Parathyroid adenoma (tissue), 2 donors: ENCODE measurements around the gene ALCAM.

Experiments used
- H2AFZ ChIP-seq: fragments of 300-600 bp; sonication (generic); one replicate; pipeline ENCODE4 v1.7.0; 2017; ENCODE audit warnings: antibody characterized with exemption, mild to moderate bottlenecking
- H3K27ac ChIP-seq: fragments of 300-600 bp; sonication (generic); one replicate; pipeline ENCODE4 v1.7.0; 2017
- H3K27me3 ChIP-seq: fragments of 300-600 bp; sonication (generic); one replicate; pipeline ENCODE4 v1.7.0; 2017; ENCODE audit warnings: low read length; ENCODE audit not compliant: control insufficient read depth, insufficient read depth
- H3K36me3 ChIP-seq: fragments of 300-600 bp; sonication (generic); one replicate; pipeline ENCODE4 v1.7.0; 2017; ENCODE audit warnings: low read length; ENCODE audit not compliant: control insufficient read depth, insufficient read depth
- H3K4me1 ChIP-seq: fragments of 300-600 bp; sonication (generic); one replicate; pipeline ENCODE4 v1.7.0; 2017; ENCODE audit warnings: control low read depth
- H3K4me2 ChIP-seq: fragments of 300-600 bp; sonication (generic); one replicate; pipeline ENCODE4 v1.7.0; 2017; ENCODE audit warnings: low read length
- H3K4me3 ChIP-seq: fragments of 300-600 bp; sonication (generic); one replicate; pipeline ENCODE4 v1.7.0; 2017; ENCODE audit warnings: low read depth, low read length
- H3K79me2 ChIP-seq: fragments of 300-600 bp; sonication (generic); one replicate; pipeline ENCODE4 v1.7.0; 2017; ENCODE audit warnings: control low read depth
- H3K9ac ChIP-seq: fragments of 300-600 bp; sonication (generic); one replicate; pipeline ENCODE4 v1.7.0; 2017; ENCODE audit warnings: mild to moderate bottlenecking
- H3K9me3 ChIP-seq: fragments of 300-600 bp; sonication (generic); one replicate; pipeline ENCODE4 v1.7.0; 2017; ENCODE audit warnings: low read length; ENCODE audit not compliant: control insufficient read depth
- CTCF ChIP-seq: fragments of 300-600 bp; sonication (generic); IDR thresholded peaks from one replicate; pipeline ENCODE4 v1.7.0; 2017; ENCODE audit warnings: antibody characterized with exemption, mild to moderate bottlenecking
- donor health status: primary hyperparathyroidism.

ALCAM gene

DNA sequence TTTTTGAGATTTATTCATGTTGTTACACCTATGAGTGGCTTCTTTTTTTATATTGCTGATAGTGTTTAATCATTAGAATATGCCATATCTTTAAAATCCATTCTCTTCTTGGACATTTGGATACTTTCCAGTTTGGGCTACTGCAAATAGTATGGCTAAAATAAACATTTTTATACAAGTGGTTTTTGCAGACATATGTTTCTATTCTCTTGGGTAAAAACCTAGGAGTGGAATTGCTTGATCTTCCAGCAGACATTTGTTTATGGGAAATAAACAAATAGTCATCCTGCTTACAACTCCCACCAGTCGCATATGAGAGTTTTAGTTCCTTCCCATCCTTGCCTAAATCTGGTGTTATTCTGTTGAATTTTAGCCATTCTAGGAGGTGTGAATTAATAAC lies 193.1 kb downstream of the ALCAM start:
- Histone ChIP-seq H3K4me3 (no peak overlapping the region), H2AFZ (no peak overlapping the region), H3K9ac (no peak overlapping the region), H3K4me2 (no peak overlapping the region), H3K79me2 (no peaks in the 10 kb centered on the region), H3K4me1 (no peaks in the 10 kb centered on the region), H3K36me3 (no peaks in the 10 kb centered on the region), H3K27me3 (no peaks in the 10 kb centered on the region), H3K9me3 (no peaks in the 10 kb centered on the region), H3K27ac (no peak overlapping the region)
- TF ChIP-seq CTCF, result no peak

DNA sequence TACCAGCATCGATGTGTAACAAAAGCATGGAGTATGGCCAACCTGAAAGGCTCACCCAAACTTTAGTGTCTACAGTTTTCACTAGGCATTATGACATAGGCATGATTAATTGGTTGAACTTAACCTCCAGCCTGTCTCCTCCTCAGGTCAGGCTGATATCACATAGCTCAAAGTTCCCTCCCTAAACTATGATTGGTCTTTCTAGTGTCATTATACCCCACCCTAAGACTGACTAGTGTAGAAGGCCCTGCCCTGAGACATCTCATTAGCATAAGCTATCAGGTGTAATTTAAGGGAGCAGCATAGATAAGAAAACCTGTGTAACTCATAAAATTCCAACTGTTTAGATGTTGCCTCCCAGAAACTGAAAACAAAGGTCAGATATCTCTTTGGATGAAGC lies 195.2 kb downstream of the ALCAM start:
- Histone ChIP-seq H3K9ac (no peak overlapping the region), H2AFZ (no peak overlapping the region), H3K4me2 (no peak overlapping the region), H3K36me3 (no peaks in the 10 kb centered on the region), H3K4me3 (no peak overlapping the region), H3K27ac (no peak overlapping the region), H3K79me2 (no peaks in the 10 kb centered on the region), H3K4me1 (no peaks in the 10 kb centered on the region), H3K27me3 (no peaks in the 10 kb centered on the region), H3K9me3 (no peaks in the 10 kb centered on the region)
- TF ChIP-seq CTCF, result no peak

DNA sequence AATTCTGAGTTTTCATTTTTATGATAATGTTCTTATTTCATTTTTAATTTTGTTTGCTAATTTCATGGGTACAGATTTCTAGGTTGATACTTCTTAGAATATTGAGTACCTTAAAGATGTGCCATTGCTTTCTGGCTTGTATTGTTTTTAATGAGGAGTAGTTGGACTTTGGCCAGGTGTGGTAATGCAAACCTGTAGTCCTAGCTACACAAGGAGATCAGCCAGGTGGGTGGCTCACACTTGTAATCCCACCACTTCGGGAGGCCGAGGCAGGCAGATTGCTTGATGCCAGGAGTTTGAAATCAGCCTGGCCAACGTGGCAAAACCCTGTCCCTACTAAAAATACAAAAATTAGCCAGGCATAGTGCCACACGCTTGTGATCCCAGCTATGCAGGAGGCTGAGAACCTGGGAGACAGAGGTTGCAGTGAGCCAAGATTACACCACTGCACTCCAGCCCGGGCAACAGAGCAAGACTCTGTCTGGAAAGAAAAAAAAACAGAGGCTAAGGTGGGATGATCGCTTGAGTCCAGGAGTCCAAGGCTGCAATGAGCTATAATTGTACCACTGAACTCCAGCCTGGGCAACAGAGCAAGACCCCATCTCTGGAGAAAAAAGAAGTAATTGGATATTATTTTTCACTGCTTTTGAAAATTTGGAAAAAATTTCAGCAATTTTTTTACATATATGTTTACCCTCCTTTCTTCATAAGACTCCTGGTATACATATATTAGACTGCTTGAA lies 198.0 kb downstream of the ALCAM start:
- Histone ChIP-seq H3K79me2 (no peaks in the 10 kb centered on the region), H3K9me3 (no peaks in the 10 kb centered on the region), H3K9ac (no peak overlapping the region), H3K4me2 (no peak overlapping the region), H3K27ac (no peak overlapping the region), H2AFZ (no peak overlapping the region), H3K4me3 (no peak overlapping the region), H3K4me1 (no peaks in the 10 kb centered on the region), H3K27me3 (no peaks in the 10 kb centered on the region), H3K36me3 (no peaks in the 10 kb centered on the region)
- no peak for TF ChIP-seq CTCF

DNA sequence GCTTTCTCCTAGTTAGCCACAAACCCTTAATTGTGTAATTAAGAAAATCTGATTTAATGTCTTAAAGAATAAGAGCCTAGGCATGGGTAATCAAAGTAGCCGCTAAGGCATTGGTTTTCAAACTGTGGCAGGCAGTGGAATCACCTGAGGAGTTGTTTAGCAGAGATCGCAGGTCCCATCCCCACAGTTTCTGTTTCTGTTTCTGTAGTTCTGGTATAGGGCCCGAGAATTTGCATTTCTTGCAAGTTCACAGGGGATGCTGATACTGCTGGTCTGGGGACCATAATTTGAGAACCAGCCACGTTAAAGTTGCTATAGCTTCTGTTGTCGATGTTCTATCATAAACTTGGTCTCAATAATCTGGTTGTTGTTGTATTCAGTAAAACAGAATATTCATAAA lies 204.3 kb downstream of the ALCAM start:
- Histone ChIP-seq H3K9me3 (no peaks in the 10 kb centered on the region), H3K36me3 (no peaks in the 10 kb centered on the region), H3K27ac (no peak overlapping the region), H3K4me2 (no peak overlapping the region), H3K4me3 (no peak overlapping the region), H3K4me1 (peaks cover 7% of the 10 kb centered on the region), H3K27me3 (no peaks in the 10 kb centered on the region), H2AFZ (no peak overlapping the region), H3K9ac (no peak overlapping the region), H3K79me2 (no peaks in the 10 kb centered on the region)
- no peak for TF ChIP-seq CTCF

DNA sequence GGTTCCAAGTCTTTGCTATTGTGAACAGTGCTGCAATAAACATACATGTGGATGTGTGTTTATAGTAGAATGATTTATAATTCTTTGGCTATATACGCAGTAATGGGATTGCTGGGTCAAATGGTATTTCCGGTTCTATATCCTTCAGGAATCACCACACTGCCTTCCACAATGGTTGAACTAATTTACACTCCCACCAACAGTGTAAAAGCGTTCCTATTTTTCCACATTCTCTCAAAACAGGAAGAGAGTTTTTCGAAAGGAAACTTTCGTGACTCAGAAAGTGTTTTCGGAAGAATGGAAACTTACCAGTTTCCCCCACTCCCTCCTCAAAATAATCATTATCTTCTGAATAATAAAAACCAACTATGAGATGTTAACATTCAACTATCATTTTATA lies 205.8 kb downstream of the ALCAM start:
- Histone ChIP-seq H3K9me3 (no peaks in the 10 kb centered on the region), H3K4me3 (no peak overlapping the region), H3K27me3 (no peaks in the 10 kb centered on the region), H3K4me2 (no peak overlapping the region), H3K4me1 (peaks cover 7% of the 10 kb centered on the region), H3K27ac (no peak overlapping the region), H3K9ac (no peak overlapping the region), H3K79me2 (no peaks in the 10 kb centered on the region), H3K36me3 (no peaks in the 10 kb centered on the region), H2AFZ (no peak overlapping the region)
- TF ChIP-seq CTCF, result no peak
